AG08396 (cell line): Measurements from ENCODE around the gene AP3S2.

Source experiments
- DNase-seq: peaks from one replicate; pipeline ENCODE4 v3.0.0; 2012; ENCODE audit warnings: low spot score, mixed read lengths

AP3S2 gene

GRCh38 chr15:89814112-89814742, 79.6 kb downstream of the AP3S2 start:
- peak; percentile 59 for DNase-seq

DNA sequence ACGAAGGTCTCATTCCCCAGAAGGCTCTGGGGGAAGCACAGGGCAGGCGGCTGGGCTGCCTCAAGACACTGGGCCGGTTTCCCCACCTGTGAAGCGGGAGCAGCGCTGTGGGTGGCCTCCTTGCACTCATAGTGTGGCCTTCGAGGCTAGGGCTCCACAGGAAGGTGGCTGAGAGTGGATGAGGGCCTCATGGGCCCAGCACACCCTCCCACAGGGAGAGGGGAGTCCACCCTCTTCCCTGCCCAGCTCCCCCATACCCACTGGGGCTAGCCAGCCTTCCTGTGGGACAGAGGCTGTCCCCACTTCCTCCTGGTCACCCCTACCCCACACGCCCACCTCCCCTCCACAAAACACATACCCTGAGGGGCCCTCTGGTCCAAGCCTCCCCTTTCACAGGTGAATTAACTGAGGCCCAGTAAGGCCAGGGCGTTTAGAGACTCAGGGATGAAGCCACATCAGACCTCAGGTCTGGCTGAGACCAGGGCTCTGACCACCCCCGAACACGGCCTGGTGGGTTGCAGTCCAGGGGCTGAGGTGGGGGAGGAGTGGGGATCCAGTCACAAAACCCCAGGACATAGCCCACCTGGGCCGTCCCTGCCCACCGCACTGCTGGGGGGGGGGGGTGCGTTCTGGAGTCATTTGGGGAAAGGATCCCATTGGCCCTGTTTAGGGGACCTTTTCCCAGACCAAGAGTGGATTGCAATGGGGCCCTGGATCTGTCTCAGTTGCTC, 80.2 kb downstream of the AP3S2 start:
- DNase-seq, result no peak

- no peak for DNase-seq
Measured at GRCh38 chr15:89812847-89813320, 80.9 kb downstream of the AP3S2 start.

DNA sequence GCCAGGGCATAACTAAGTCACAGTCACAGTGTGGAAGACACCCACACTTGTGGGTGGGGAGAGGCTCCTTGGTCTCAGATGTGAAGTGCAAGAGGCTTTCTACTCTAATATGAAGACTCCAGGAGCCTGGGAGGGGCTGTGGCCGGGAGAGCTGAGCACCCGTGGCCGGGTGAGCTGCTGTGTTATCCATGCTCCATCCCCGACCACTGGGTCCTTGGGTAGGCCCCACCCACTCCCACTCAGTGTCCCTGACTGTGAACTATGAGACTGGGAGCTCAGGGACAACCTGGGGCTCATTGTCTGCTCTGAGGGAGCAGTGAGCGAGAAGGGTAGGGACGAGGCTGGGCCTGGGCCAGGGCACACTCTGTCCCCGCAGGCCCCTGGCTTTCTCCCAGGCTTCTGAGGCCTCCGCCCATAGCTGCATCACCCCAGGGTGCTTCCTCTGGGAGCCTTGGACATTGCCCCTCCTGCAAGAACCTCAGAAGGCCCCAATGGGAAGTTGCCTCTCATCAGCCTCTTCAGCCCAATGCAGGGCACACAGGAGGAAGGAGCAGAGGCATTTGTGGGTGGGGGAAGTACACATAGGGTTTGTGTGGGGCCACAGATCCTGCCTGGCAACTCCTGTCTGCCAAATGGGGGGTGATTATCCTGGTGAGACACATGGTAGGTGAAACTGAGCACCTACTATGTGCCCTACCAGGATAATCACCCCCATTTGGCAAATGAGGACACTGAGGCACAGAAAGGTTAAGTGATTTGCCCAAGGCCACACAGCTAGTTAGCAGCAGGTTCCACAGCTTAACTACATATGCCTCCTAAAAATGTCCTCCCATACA, 81.6 kb downstream of the AP3S2 start:
- no peak for DNase-seq

DNA sequence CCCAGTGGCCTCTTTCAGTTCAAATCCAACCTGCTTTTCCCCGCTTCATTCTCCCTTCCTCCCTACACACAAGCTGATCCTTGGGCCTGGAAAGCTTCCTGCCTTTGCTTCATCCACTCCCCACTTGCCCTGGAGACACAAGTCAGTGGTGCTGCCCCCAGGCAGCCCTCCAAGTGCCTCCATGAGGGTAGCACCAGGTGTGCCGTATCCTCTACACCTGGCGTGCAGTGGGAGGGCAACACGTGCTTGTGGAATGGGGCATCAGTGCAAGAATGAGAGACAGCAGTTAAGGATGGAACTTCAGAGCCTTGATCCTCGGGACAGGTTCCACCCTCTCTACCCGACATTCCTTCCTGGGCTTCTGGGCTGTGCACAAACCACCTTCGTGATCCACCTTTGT, 83.0 kb downstream of the AP3S2 start:
- no peak for DNase-seq

GRCh38 chr15:89809787-89810148, 84.0 kb downstream of the AP3S2 start:
- no peak for DNase-seq

GRCh38 chr15:89809093-89809786, 84.6 kb downstream of the AP3S2 start:
- DNase-seq, result no peak

DNA sequence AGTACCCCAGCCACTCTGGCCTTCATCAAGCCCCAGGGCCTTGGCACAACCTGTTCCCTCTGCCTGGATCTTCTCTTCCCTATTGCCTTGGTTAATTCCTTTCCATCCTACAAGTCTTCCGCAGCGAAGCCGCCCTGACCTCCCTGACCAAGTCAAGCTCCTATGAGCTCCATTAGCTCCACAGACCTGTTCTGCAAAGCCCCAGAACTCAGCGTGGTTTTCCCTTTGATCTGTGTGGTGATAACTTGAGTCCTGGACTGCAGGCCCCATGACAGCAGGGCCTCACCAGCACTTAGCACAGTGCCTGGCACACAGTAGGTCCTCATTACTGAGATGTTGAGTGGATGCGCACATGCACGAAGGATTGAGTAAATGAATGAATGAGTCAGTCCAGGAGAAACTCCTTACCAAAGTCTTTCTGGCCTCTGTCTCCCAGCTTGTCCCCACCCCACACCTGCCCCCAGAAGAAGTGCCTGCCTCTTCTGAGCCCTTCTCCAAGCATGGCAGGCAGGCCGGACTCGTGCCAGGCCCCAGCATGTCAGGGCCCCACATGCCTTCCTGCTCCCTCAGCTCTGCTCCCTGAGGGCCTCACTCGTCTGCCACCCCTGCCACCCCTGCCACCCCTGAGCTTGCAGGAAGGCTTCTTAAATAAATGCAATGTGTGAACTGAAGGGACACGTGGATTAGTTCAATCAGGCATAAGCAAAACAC, 85.5 kb downstream of the AP3S2 start:
- no peak for DNase-seq

- no peak for DNase-seq
Measured at GRCh38 chr15:89807689-89808088, 86.1 kb downstream of the AP3S2 start.

DNA sequence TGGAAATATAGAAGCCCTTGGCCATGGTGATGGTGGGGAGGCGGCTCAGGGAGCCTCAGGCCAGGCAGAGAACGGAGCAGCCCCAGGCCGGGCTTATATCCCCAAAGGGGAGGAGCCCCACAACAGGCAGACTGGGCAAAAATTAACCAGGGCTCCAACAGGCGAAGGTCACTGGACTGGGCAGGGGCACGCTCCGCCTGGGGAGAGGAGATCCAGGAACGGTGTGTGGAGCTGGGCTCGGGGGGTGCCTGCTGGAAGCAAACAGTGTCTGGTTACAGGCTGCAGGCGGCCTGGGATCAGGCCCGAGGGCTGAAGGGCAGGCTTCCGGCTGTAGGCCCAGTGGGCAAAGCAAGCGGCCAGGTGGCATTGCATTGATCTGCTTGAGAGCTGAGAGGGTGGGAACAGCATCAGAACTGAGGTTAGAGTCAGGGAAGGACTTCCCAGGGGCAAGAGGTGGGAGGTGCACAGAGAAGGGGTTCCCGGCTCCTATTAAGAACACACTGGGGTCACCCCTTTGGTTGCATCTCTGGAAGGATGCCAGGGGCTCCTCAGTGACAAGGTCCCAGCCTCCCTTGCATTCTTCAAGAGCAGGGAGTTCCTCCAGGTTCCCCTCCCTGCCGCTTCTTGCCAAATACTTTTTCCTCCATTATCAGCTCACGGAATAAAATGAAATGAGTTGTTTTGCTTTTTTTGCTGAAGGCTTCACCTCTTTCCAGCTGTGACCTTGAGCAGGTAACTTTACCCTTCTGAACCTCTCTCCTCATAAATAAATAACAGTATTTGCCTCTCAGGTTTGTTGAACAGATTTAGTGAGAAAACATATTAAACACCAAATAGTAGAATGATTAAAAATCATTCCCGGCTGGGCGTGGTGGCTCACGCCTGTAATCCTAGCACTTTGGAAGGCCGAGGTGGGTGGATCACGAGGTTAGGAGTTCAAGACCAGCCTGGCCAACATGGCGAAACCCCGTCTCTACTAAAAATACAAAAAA, 86.9 kb downstream of the AP3S2 start:
- DNase-seq, result no peak

DNA sequence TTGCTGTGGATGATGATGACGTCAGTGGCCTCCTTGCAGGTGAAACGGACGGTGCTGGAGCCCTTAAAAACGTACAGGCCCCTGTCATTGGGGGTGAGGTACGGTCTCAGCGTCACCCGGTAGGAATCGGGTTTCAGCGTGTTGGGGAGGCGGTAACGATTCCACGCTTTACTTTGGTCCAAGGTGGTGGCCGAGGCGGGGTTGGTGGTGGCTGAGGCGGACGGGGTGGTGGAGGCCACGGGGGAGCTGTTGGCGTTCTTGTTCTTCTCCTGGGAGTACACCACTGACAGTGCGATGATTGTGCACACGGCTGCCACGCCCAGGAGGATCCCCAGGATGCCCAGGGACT, 87.6 kb downstream of the AP3S2 start:
- no peak for DNase-seq

GRCh38 chr15:89805241-89806209, 88.3 kb downstream of the AP3S2 start:
- DNase-seq, result no peak

DNA sequence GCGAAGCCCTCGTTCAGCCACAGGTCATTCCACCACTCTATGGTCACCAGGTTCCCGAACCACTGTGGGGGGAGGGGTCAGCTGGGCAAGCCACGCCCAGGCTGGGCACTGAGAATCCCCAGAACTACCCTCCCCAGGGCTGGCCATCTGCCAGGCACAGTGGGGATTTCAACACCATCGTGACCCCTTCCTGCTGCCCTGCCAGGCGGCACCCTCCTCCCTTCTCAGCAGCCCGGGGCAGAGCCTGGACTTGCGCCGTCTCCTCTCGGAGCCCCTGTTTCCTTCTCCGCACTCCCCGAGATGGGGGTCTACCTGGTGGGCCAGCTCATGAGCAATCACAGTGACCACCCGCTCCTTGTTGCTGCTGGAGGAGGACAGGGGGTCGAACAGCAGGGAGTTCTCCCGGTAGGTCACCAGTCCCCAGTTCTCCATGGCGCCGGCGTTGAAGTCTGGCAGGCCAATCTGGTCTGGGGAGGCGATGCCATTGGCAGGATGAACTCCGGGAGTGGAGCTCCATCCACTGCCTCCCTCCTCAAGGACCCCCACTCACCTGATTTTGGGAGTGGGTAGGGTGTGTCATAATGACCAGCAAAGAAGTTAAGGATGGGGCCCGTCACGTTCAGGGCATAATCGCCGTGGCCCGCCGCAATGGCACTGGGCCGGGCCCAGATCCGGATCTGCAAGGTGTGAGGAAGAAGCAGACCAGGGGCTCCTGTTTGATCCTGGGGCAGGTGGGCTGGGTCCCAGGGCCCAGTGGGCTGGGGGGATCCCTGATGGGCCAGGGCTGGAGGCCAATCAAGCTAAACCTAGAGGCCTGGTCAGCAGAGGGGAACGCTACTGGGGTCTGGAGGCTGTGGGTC, 89.6 kb downstream of the AP3S2 start:
- no peak for DNase-seq

GRCh38 chr15:89802986-89803824, 90.6 kb downstream of the AP3S2 start:
- DNase-seq, result no peak

DNA sequence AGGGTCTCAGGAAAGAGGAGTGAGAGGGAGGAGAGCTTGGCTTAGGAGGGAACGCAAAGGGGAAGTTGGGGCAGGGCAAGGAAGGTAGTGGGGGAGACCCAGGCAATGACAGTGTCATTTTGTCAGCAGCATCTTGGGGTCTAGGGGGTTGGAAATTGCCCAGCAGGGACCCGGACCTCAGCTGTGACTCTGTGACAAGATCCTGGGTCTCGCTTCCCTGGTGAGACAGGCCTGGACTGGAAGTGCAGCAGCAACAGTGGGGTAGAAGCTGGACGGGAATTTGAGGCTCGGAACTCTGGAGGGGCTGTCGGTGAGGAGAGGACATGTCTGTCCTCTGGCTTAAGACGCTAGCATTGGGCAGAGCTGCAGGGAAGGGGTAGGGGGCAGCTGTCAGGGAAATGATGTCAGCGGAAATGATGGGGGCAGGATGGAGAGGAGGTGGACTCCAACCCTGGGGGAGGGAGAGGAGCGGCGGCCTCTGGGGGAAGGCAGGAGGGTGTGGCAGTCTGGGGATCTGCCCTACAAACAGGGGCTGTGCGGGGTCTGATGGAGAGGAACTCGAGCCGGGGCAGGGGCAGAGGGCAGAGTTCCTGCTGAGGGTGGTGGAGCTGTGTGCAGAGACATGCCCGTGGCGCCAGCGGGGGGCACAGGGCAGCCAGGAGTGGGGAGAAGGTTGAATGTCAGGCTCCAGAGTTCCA, 91.4 kb downstream of the AP3S2 start:
- DNase-seq, result no peak

GRCh38 chr15:89801471-89802195, 92.2 kb downstream of the AP3S2 start:
- no peak for DNase-seq
